Measurements from ENCODE around the gene DDX3X.

The DDX3X gene

GRCh38 chrX:41336447-41336846 is 2.5 kb downstream of the DDX3X start:
- peaks cover 88% of the 10 kb centered on the region for H3K79me2 ChIP-seq (ENCODE audit: insufficient read depth, low read length)
- H2AFZ ChIP-seq (ENCODE audit: low read length), result no peak overlapping the region
- peak overlapping the region; percentile 100 for H3K4me3 ChIP-seq (ENCODE audit: low read length, poor library complexity, severe bottlenecking)
- peaks cover 67% of the 10 kb centered on the region for H4K20me1 ChIP-seq (ENCODE audit: insufficient read depth, low read length, poor library complexity, severe bottlenecking)
- H3K9me3 ChIP-seq (ENCODE audit: insufficient read depth, low read depth, low read length), result no peaks in the 10 kb centered on the region
- H3K4me2 ChIP-seq (ENCODE audit: low read depth, low read length, poor library complexity, severe bottlenecking), result peak overlapping the region; percentile 97
- peaks cover 16% of the 10 kb centered on the region for H3K4me1 ChIP-seq (ENCODE audit: insufficient read depth, low read length, poor library complexity, severe bottlenecking)
- peaks cover 8% of the 10 kb centered on the region for H3K27me3 ChIP-seq (ENCODE audit: insufficient read depth, low read length, poor library complexity, severe bottlenecking)
- no peak for TF ChIP-seq EZH2phosphoT487 (IDR thresholded peaks at IDR 0.05; ENCODE audit: borderline replicate concordance)
- TF ChIP-seq CTCF (conservative IDR thresholded peaks at IDR 0.05; ENCODE audit: low read length), result no peak
- peaks cover 40% of the 10 kb centered on the region for H3K36me3 ChIP-seq (ENCODE audit: insufficient read depth, low read length)
- H3F3A ChIP-seq (ENCODE audit: low read depth), result peaks cover 2% of the 10 kb centered on the region; the same call in 1 of the 2 replicates
- H3K9me2 ChIP-seq (replicated peaks; ENCODE audit: low read depth, low read length), result no peaks in the 10 kb centered on the region
- peak overlapping the region; percentile 100 for H3K9ac ChIP-seq (ENCODE audit: low read depth, low read length, poor library complexity, severe bottlenecking)

GRCh38 chrX:41337140-41337539 is 3.2 kb downstream of the DDX3X start:
- H3K4me1 ChIP-seq (ENCODE audit: insufficient read depth, low read length, poor library complexity, severe bottlenecking), result peaks cover 14% of the 10 kb centered on the region
- H3K9me2 ChIP-seq (replicated peaks; ENCODE audit: low read depth, low read length), result no peaks in the 10 kb centered on the region
- H3K79me2 ChIP-seq (ENCODE audit: insufficient read depth, low read length), result peaks cover 88% of the 10 kb centered on the region
- H3F3A ChIP-seq (ENCODE audit: low read depth), result peaks cover 2% of the 10 kb centered on the region; the same call in 1 of the 2 replicates
- H3K9ac ChIP-seq (ENCODE audit: low read depth, low read length, poor library complexity, severe bottlenecking), result peak overlapping the region; percentile 100
- H3K4me2 ChIP-seq (ENCODE audit: low read depth, low read length, poor library complexity, severe bottlenecking), result peak overlapping the region; percentile 97
- TF ChIP-seq EZH2phosphoT487 (IDR thresholded peaks at IDR 0.05; ENCODE audit: borderline replicate concordance), result no peak
- no peak for TF ChIP-seq CTCF (conservative IDR thresholded peaks at IDR 0.05; ENCODE audit: low read length)
- H2AFZ ChIP-seq (ENCODE audit: low read length), result no peak overlapping the region
- peak overlapping the region; percentile 100 for H3K4me3 ChIP-seq (ENCODE audit: low read length, poor library complexity, severe bottlenecking)
- peaks cover 74% of the 10 kb centered on the region for H4K20me1 ChIP-seq (ENCODE audit: insufficient read depth, low read length, poor library complexity, severe bottlenecking)
- peaks cover 8% of the 10 kb centered on the region for H3K27me3 ChIP-seq (ENCODE audit: insufficient read depth, low read length, poor library complexity, severe bottlenecking)
- peaks cover 47% of the 10 kb centered on the region for H3K36me3 ChIP-seq (ENCODE audit: insufficient read depth, low read length)
- no peaks in the 10 kb centered on the region for H3K9me3 ChIP-seq (ENCODE audit: insufficient read depth, low read depth, low read length)

- Histone ChIP-seq H3K79me2 (ENCODE audit: insufficient read depth, low read length) (peaks cover 97% of the 10 kb centered on the region), H3K4me2 (ENCODE audit: low read depth, low read length, poor library complexity, severe bottlenecking) (peak overlapping the region; percentile 97), H3K9me2 (replicated peaks; ENCODE audit: low read depth, low read length) (no peaks in the 10 kb centered on the region), H3K36me3 (ENCODE audit: insufficient read depth, low read length) (peaks cover 60% of the 10 kb centered on the region), H3F3A (ENCODE audit: low read depth) (peaks cover 1% of the 10 kb centered on the region; the same call in 1 of the 2 replicates), H4K20me1 (ENCODE audit: insufficient read depth, low read length, poor library complexity, severe bottlenecking) (peaks cover 87% of the 10 kb centered on the region), H3K9me3 (ENCODE audit: insufficient read depth, low read depth, low read length) (no peaks in the 10 kb centered on the region), H3K4me3 (ENCODE audit: low read length, poor library complexity, severe bottlenecking) (peak overlapping the region; percentile 100), H2AFZ (ENCODE audit: low read length) (no peak overlapping the region), H3K9ac (ENCODE audit: low read depth, low read length, poor library complexity, severe bottlenecking) (peak overlapping the region; percentile 100), H3K27me3 (ENCODE audit: insufficient read depth, low read length, poor library complexity, severe bottlenecking) (peaks cover 8% of the 10 kb centered on the region), H3K4me1 (ENCODE audit: insufficient read depth, low read length, poor library complexity, severe bottlenecking) (peaks cover 11% of the 10 kb centered on the region)
- TF ChIP-seq EZH2phosphoT487 (IDR thresholded peaks at IDR 0.05; ENCODE audit: borderline replicate concordance) (no peak), CTCF (conservative IDR thresholded peaks at IDR 0.05; ENCODE audit: low read length) (no peak)
Observed at GRCh38 chrX:41338436-41338835, 4.5 kb downstream of the DDX3X start.
